ENCODE measurements around the gene TMEM43. TPM values are rescaled to one million over a fixed set of nuclear protein-coding genes. Genes with fewer than 3 reads are reported as not detected.

The TMEM43 gene
- total and polyA plus RNA-seq, 10 of the 15 experiments (the other 5 are each of a cell fraction or from before 2014, with no cell fraction given), result 7.2 to 33.0 (median 18.5) TPM

- Histone ChIP-seq H3K27me3 (replicated peaks in 1 of 2; ENCODE audit: control insufficient read depth in 2 of 2, insufficient read depth in 2 of 2, low read length in 1 of 2) (no peaks in the 10 kb centered on the region), H2AFZ (ENCODE audit: control insufficient read depth, low read depth, low read length) (no peak overlapping the region), H3K36me3 (ENCODE audit: control insufficient read depth in 2 of 2, insufficient read depth in 2 of 2, low read length in 1 of 2) (peaks cover 7 to 9% of the 10 kb centered on the region in 2 experiments; a peak in 3 of 4 replicates), H3K4me2 (ENCODE audit: control insufficient read depth, insufficient read depth) (no peak overlapping the region), H3K27ac (ENCODE audit: control insufficient read depth, insufficient read depth) (no peak overlapping the region), H4K20me1 (ENCODE audit: control insufficient read depth, insufficient read depth) (no peaks in the 10 kb centered on the region), H3K4me3 (no peak overlapping the region), H3K9me3 (replicated peaks; ENCODE audit: control insufficient read depth, insufficient read depth, low read length) (no peaks in the 10 kb centered on the region), H3K79me2 (ENCODE audit: control insufficient read depth, insufficient read depth, low read length) (no peaks in the 10 kb centered on the region), H3K9ac (ENCODE audit: control insufficient read depth, insufficient read depth, low read length) (no peak overlapping the region), H3K4me1 (ENCODE audit: control insufficient read depth, insufficient read depth, low read length) (peaks cover 16% of the 10 kb centered on the region)
- in situ Hi-C loops (cut with MboI), result no loop called here
- ATAC-seq (no peak), DNase-seq (ENCODE audit: low read depth, low spot score) (no peak), FAIRE-seq (no peak)
- TF ChIP-seq JUNB (IDR thresholded peaks at IDR 0.05) (no peak), ZBTB40 (IDR thresholded peaks at IDR 0.05; ENCODE audit: borderline replicate concordance) (no peak), JUND (IDR thresholded peaks at IDR 0.05; ENCODE audit: low read depth, low read length) (no peak), RUNX3 (IDR thresholded peaks at IDR 0.05; ENCODE audit: low read length) (no peak), LARP7 (IDR thresholded peaks at IDR 0.05) (no peak), WRNIP1 (IDR thresholded peaks at IDR 0.05; ENCODE audit: borderline replicate concordance, low read depth, low read length) (no peak), NFYB (IDR thresholded peaks at IDR 0.05; ENCODE audit: insufficient read depth, low read depth, low read length) (no peak), MEF2B (IDR thresholded peaks at IDR 0.05; ENCODE audit: partially characterized antibody, poor library complexity, severe bottlenecking) (no peak), PKNOX1 (IDR thresholded peaks at IDR 0.05) (no peak), NRF1 (conservative IDR thresholded peaks at IDR 0.05; ENCODE audit: low read depth, low read length) (no peak), SUZ12 (IDR thresholded peaks at IDR 0.05; ENCODE audit: unreplicated experiment) (no peak)
- ChIA-PET POLR2A (no interaction called here), RAD21 (ENCODE audit: unreplicated experiment) (no interaction called here), CTCF (interaction anchor here (0.7 to 0.9 kb wide), 2 partner anchors 22 to 37 kb away, joined by 3 read pairs; partner anchors contain the start of genes LSM3 and XPC), SMC1A (ENCODE audit: uncharacterized antibody, unreplicated experiment) (no interaction called here)
- BruUV-seq (replicated peaks), result no TSS peak
- intact Hi-C loops (cut with micrococcal nuclease; ENCODE audit: unreplicated experiment), result no loop called here
- 97% methylated on average over 17 of the region's 19 CpGs for WGBS (ENCODE audit: insufficient coverage, insufficient replicate concordance, low lambda C conversion rate, missing lambda C conversion rate)
These were observed 16.9 kb downstream of the TMEM43 start for GRCh38 chr3:14141602-14142341.
